Keratinocyte (primary cell): Measurements from ENCODE around the gene TMEM61. TPM values are rescaled to one million over a fixed set of nuclear protein-coding genes. Genes with fewer than 3 reads are reported as not detected.

Experiments
- DNase-seq: peaks from one replicate; pipeline ENCODE4 v3.0.0-alpha.2; 2011; ENCODE audit warnings: low read depth, missing footprints, low spot score
- FAIRE-seq: peaks from 2 replicates; lab custom pipeline; 2011; peaks lifted over from hg19 to GRCh38; lab: Jason Lieb, UNC
- H2AFZ ChIP-seq: 2 replicates; pipeline ENCODE4 v1.6.0; 2012; ENCODE audit warnings: low read length, control low read depth, inconsistent platforms; ENCODE audit not compliant: control insufficient read depth
- H3K27ac ChIP-seq: 2 replicates; pipeline ENCODE4 v1.5.1; 2011; ENCODE audit warnings: low read length; ENCODE audit not compliant: control insufficient read depth, insufficient read depth
- H3K27me3 ChIP-seq: 3 replicates; pipeline ENCODE4 v1.6.0; 2011; ENCODE audit warnings: low read length; ENCODE audit not compliant: control insufficient read depth, insufficient read depth; ENCODE audit errors: extremely low read depth
- H3K36me3 ChIP-seq, 2 experiments: 2 replicates in 1 of 2; 3 replicates in 1 of 2; pipeline ENCODE4 v1.5.1; 2011; ENCODE audit warnings: low read length in 2 of 2, mild to moderate bottlenecking in 1 of 2; ENCODE audit not compliant: control insufficient read depth in 2 of 2, insufficient read depth in 2 of 2; ENCODE audit errors: extremely low read depth in 1 of 2
- H3K4me1 ChIP-seq: 3 replicates; pipeline ENCODE4 v1.5.1; 2011; ENCODE audit warnings: low read length; ENCODE audit not compliant: control insufficient read depth, insufficient read depth; ENCODE audit errors: extremely low read depth
- H3K4me2 ChIP-seq: 3 replicates; pipeline ENCODE4 v1.6.0; 2011; ENCODE audit warnings: low read depth, low read length; ENCODE audit not compliant: control insufficient read depth, insufficient read depth; ENCODE audit errors: extremely low read depth
- H3K4me3 ChIP-seq, 3 experiments: fragments of 200-600 bp in 1 of 3; sonication (generic) in 1 of 3; 2 replicates in 2 of 3; 3 replicates in 1 of 3; pipeline ENCODE4 v1.5.1; 2011 to 2016; ENCODE audit warnings: low read length in 3 of 3, mild to moderate bottlenecking in 3 of 3, control low read depth in 2 of 3, inconsistent platforms in 1 of 3, low read depth in 1 of 3, mixed read lengths in 1 of 3, mixed run types in 1 of 3, moderate library complexity in 1 of 3; ENCODE audit not compliant: control insufficient read depth in 2 of 3, insufficient read depth in 2 of 3; ENCODE audit errors: extremely low read depth in 1 of 3
- H3K79me2 ChIP-seq: 2 replicates; pipeline ENCODE4 v1.6.0; 2012; ENCODE audit warnings: low read length; ENCODE audit not compliant: control insufficient read depth, insufficient read depth
- H3K9ac ChIP-seq: 3 replicates; pipeline ENCODE4 v1.6.0; 2011; ENCODE audit warnings: low read length; ENCODE audit not compliant: control insufficient read depth, insufficient read depth; ENCODE audit errors: extremely low read depth
- H3K9me1 ChIP-seq: 3 replicates; pipeline ENCODE4 v1.6.0; 2011; ENCODE audit warnings: low read length; ENCODE audit not compliant: control insufficient read depth, insufficient read depth; ENCODE audit errors: extremely low read depth
- H3K9me3 ChIP-seq: 2 replicates; pipeline ENCODE4 v1.5.1; 2012; ENCODE audit warnings: low read depth, low read length; ENCODE audit not compliant: control insufficient read depth
- H4K20me1 ChIP-seq: 3 replicates; pipeline ENCODE4 v1.6.0; 2011; ENCODE audit warnings: low read length; ENCODE audit not compliant: control insufficient read depth, insufficient read depth; ENCODE audit errors: extremely low read depth
- EZH2 ChIP-seq: IDR thresholded peaks from one replicate; pipeline ENCODE4 v1.6.1; 2012; ENCODE audit warnings: inconsistent platforms, mild to moderate bottlenecking, low read length, moderate library complexity
- dilution Hi-C: fragments of 300-500 bp; cut with MboI; formaldehyde crosslinking; loops from one replicate; pipeline ENCODE4 v1.7.0; 2020; ENCODE audit warnings: low sequenced_read_pairs; ENCODE audit not compliant: extremely low pct_ligation_motif_present
- polyA plus RNA-seq, 5 experiments: library from polyadenylated mRNA; depleted of rRNA in 3 of 5; stranded (reverse) in 3 of 5; stranded (forward) in 1 of 5; unstranded in 1 of 5; fragments of >200 nt; gene quantifications; 1 replicate in 1 of 5; 2 replicates in 3 of 5; 3 replicates in 1 of 5; pipeline versions ENCODE4 v1.2.1 to v1.2.3, GENCODE V29; 2011 to 2012; ENCODE audit warnings: missing spikeins in 2 of 5, low read depth in 1 of 5, low replicate concordance in 1 of 5
- TF ChIP-seq, protein P1 (sequence below), 3 experiments: IDR thresholded peaks in 1 of 3; conservative IDR thresholded peaks in 1 of 3; optimal IDR thresholded peaks in 1 of 3; 2 replicates in 2 of 3; 3 replicates in 1 of 3; pipeline versions ENCODE3 to v1.5.1; 2011; ENCODE audit warnings: low read length in 3 of 3, mild to moderate bottlenecking in 3 of 3, moderate library complexity in 2 of 3, control low read depth in 1 of 3, inconsistent platforms in 1 of 3; ENCODE audit not compliant: insufficient read depth in 2 of 3; ENCODE audit errors: extremely low read depth in 1 of 3

The TMEM61 gene
- polyA plus RNA-seq, 1 donor (not counting 4 experiments of a cell fraction or from before 2014, with no cell fraction given), result 1.0 TPM

DNA sequence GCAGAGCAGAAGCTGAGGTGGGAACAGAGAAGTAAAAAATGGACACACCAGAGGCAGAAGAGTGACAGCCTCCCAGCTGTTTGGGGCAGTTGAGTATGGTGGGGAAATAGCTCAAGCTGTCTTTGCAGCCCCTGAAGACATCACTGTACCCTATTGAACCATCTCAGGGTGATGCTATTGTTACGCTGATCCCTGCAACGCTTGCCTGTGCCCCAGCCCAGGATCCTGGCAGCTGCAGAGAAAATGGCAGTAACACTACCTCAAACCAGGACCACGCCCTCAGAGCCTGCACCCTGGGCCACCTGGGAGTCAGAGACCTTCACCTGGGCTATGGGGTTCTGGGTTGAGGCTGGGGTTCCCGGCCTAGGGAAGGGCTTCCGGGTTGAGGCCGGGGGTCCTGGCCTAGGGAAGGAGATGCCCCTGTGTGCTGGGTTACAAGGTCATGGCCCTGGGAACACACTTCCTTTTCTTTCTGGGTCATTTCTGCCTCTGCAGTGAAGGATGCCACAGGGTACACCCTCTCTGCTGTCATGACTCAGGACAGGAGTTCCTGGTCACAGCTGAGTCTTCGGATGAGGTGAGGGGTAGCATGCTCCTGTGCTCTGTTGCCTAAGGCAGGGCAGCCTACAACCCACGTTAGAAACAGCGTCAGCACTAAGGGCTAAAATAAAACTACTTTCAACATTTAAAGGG, 29.9 kb downstream of the TMEM61 start:
- Histone ChIP-seq H3K9me1 (no peaks in the 10 kb centered on the region), H2AFZ (no peak overlapping the region), H3K4me2 (no peak overlapping the region), H3K4me1 (peaks cover 14% of the 10 kb centered on the region), H3K27ac (no peak overlapping the region), H3K9ac (no peak overlapping the region), H3K36me3 (no peaks in the 10 kb centered on the region), H3K79me2 (no peaks in the 10 kb centered on the region), H3K9me3 (no peaks in the 10 kb centered on the region), H4K20me1 (no peaks in the 10 kb centered on the region), H3K27me3 (peaks cover 15% of the 10 kb centered on the region), H3K4me3 (no peak overlapping the region)
- no peak for DNase-seq
- dilution Hi-C loops, result no loop called here
- TF ChIP-seq, protein P1, sequence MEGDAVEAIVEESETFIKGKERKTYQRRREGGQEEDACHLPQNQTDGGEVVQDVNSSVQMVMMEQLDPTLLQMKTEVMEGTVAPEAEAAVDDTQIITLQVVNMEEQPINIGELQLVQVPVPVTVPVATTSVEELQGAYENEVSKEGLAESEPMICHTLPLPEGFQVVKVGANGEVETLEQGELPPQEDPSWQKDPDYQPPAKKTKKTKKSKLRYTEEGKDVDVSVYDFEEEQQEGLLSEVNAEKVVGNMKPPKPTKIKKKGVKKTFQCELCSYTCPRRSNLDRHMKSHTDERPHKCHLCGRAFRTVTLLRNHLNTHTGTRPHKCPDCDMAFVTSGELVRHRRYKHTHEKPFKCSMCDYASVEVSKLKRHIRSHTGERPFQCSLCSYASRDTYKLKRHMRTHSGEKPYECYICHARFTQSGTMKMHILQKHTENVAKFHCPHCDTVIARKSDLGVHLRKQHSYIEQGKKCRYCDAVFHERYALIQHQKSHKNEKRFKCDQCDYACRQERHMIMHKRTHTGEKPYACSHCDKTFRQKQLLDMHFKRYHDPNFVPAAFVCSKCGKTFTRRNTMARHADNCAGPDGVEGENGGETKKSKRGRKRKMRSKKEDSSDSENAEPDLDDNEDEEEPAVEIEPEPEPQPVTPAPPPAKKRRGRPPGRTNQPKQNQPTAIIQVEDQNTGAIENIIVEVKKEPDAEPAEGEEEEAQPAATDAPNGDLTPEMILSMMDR (optimal IDR thresholded peaks at IDR 0.05 in 1 of 3, IDR thresholded peaks at IDR 0.05 in 1 of 3, conservative IDR thresholded peaks at IDR 0.05 in 1 of 3; ENCODE audit: extremely low read depth in 1 of 3, insufficient read depth in 2 of 3, low read length in 3 of 3), result no peak
- TF ChIP-seq EZH2, result no peak
- no peak for FAIRE-seq

DNA sequence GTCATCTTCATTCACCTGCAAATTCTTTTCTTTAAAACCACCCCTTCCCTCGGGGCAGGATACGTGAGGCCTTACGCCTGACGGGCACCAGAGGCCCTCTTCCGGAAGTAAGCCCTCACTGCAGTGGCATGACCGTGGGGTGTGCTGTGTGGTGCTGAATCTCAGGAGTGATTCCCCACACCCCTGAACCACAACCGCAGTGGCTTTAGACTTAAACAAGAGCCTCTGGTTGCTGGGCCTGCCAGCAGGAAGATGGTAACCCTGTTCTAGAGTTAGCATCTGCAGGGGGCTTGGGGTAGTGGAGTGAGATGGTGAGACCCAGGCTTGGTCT, 30.4 kb downstream of the TMEM61 start:
- TF ChIP-seq, protein P1 (optimal IDR thresholded peaks at IDR 0.05 in 1 of 3, IDR thresholded peaks at IDR 0.05 in 1 of 3, conservative IDR thresholded peaks at IDR 0.05 in 1 of 3; ENCODE audit: extremely low read depth in 1 of 3, insufficient read depth in 2 of 3, low read length in 3 of 3), result no peak
- no peak for TF ChIP-seq EZH2
- peaks cover 20% of the 10 kb centered on the region for H3K27me3 ChIP-seq
- H4K20me1 ChIP-seq, result no peaks in the 10 kb centered on the region
- no peak for FAIRE-seq
- H3K4me1 ChIP-seq, result peaks cover 14% of the 10 kb centered on the region
- no peak overlapping the region for H3K4me2 ChIP-seq
- no peaks in the 10 kb centered on the region for H3K9me3 ChIP-seq
- no peaks in the 10 kb centered on the region for H3K79me2 ChIP-seq
- no peak for DNase-seq
- dilution Hi-C loops, result no loop called here
- H3K4me3 ChIP-seq, result no peak overlapping the region
- no peaks in the 10 kb centered on the region for H3K36me3 ChIP-seq
- H3K9ac ChIP-seq, result no peak overlapping the region
- no peak overlapping the region for H2AFZ ChIP-seq
- no peaks in the 10 kb centered on the region for H3K9me1 ChIP-seq
- no peak overlapping the region for H3K27ac ChIP-seq
